HG03342 (cell line): ENCODE results near the gene FBXL19.
A peak's percentile ranks its signal among the peaks of the same experiment; 100 is the strongest.
"Not testable (repeated sequence)": the region's sequence is repeated elsewhere in the genome, so short reads cannot be mapped to it uniquely, and the experiment has no call there.

Experiments used
- ATAC-seq: cut with Tn5 transposase; IDR thresholded peaks from one replicate; pipeline ENCODE4 v1.9.1; 2021; ENCODE audit warnings: mild to moderate bottlenecking, moderate library complexity; ENCODE audit not compliant: unreplicated experiment

Gene FBXL19

GRCh38 chr16:30923554-30924075 is at the start of gene FBXL19:
FBXL19 (plus strand) TSS chr16:30923572; CDS start chr16:30925755, 2,183 bp downstream.
- ATAC-seq, result no peak

- no peak for ATAC-seq
Observed at GRCh38 chr16:30874244-30874820, 49.0 kb upstream of the FBXL19 start.

- ATAC-seq, result peak; percentile 79
Observed at GRCh38 chr16:30874821-30875717, 48.3 kb upstream of the FBXL19 start.

- ATAC-seq, result peak; percentile 3
Observed at GRCh38 chr16:30875871-30876801, 47.2 kb upstream of the FBXL19 start.

- ATAC-seq, result no peak
Observed at GRCh38 chr16:30876867-30877266, 46.5 kb upstream of the FBXL19 start.

GRCh38 chr16:30882429-30883310 is 40.7 kb upstream of the FBXL19 start:
- ATAC-seq, result no peak

- ATAC-seq, result no peak
Observed at GRCh38 chr16:30884760-30885159, 38.6 kb upstream of the FBXL19 start.

- no peak for ATAC-seq
Observed at GRCh38 chr16:30885196-30885595, 38.2 kb upstream of the FBXL19 start.

GRCh38 chr16:30886145-30886544 is 37.2 kb upstream of the FBXL19 start:
- no peak for ATAC-seq

- no peak for ATAC-seq
Observed at GRCh38 chr16:30887927-30888326, 35.4 kb upstream of the FBXL19 start.

- no peak for ATAC-seq
Observed at GRCh38 chr16:30888856-30889499, 34.4 kb upstream of the FBXL19 start.

- no peak for ATAC-seq
Observed at GRCh38 chr16:30889721-30890120, 33.7 kb upstream of the FBXL19 start.

- ATAC-seq, result not testable (repeated sequence)
Observed at GRCh38 chr16:30891043-30891823, 32.1 kb upstream of the FBXL19 start.

GRCh38 chr16:30892670-30893416 is 30.5 kb upstream of the FBXL19 start:
- no peak for ATAC-seq

GRCh38 chr16:30893417-30893743 is 30.0 kb upstream of the FBXL19 start:
- no peak for ATAC-seq

- peak; percentile 58 for ATAC-seq
Observed at GRCh38 chr16:30893744-30894539, 29.4 kb upstream of the FBXL19 start, which contains the start of gene BCL7C. BCL7C (minus strand) TSS chr16:30894077; CDS start chr16:30893944, 133 bp downstream.
